IPS-18c (cell line): Measurements from ENCODE around the gene MACROD2.

ENCODE experiments used
- H3K4me3 ChIP-seq: 2 replicates; pipeline ENCODE4 v1.7.0; 2013; ENCODE audit warnings: low read depth, mild to moderate bottlenecking, low read length, moderate library complexity; ENCODE audit not compliant: insufficient read depth
- H3K9me3 ChIP-seq: one replicate; pipeline ENCODE4 v1.6.1; 2013; ENCODE audit warnings: mild to moderate bottlenecking, low read length, moderate library complexity; ENCODE audit not compliant: control insufficient read depth, insufficient read depth

The MACROD2 gene

DNA sequence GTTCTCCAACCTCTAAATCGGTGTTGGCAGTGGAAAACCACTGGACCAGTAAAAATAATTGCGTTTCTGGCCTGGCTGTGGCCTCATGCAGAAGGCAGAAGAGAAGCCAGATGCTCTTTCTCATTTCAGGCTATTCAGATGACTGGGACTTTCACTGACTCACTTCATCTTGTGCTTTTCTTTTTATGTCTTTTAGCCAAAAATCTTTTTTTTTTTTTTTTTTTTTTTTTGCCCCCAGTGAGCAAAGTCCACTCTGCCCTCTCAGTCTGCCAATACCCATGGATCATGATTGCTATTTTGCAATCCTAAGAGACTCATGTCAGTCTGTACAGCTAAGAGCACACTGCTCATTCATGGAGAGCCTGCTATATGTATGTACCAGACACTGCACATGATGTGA, 1615.5 kb downstream of the MACROD2 start:
- H3K4me3 ChIP-seq: no peak overlapping the region
- no peaks in the 10 kb centered on the region for H3K9me3 ChIP-seq

DNA sequence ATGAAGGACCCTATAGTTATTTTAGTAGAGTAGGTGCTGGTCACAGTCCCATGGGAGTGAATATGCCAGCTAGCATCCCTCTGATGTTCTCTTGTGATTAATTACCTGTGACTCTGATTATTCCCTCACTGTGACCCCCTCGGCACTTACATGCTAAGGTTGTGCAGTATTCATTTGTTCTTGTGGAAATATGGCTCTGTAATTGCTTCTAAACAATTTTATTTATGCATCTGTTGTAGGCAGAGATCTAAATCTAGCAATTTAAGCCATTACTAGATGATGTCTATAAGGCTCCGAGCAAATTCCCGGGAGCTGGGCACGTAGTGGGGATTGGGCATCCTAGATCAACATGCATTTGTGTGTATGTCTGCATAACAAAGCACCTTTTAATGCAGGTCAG, 1616.2 kb downstream of the MACROD2 start:
- Histone ChIP-seq H3K9me3 (no peaks in the 10 kb centered on the region), H3K4me3 (no peak overlapping the region)

DNA sequence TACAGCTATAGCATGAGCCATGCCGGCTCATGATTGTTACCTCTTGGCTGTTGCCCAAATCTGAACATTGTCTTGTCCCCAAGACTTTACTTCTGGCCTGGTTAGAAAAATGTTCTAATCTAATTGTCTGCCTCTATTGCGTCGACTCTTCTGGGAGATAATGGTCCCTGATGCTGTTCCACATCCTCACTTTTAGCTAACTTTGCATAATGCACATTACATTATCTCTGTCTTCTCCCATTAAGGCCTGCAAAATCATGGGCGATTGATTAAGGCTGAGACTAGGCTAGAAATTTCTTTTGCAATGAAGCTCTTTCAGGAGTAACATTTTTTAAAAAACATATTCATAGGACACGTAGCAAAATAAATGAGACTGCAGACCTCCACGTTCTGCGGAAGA, 1616.9 kb downstream of the MACROD2 start:
- Histone ChIP-seq H3K4me3 (no peak overlapping the region), H3K9me3 (no peaks in the 10 kb centered on the region)

DNA sequence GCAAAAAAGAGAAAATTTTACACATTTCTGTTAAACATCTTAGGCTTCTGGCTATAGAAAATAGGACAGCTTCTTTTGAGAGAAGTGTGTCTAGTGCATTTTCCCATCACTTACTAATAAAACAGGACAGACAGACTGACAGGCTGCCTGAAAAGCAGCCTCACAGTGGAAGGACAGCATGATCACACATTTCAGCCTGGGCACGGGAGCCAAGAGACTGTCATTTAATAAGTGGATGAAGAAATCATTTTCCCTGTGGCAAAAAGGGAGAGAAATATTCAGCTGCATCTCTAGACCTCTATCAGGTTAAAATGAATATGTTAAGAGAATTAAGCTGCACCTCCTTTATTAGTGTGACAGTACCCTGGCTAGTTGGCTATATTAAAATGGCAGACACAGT, 1617.5 kb downstream of the MACROD2 start:
- no peaks in the 10 kb centered on the region for H3K9me3 ChIP-seq
- H3K4me3 ChIP-seq: no peak overlapping the region

DNA sequence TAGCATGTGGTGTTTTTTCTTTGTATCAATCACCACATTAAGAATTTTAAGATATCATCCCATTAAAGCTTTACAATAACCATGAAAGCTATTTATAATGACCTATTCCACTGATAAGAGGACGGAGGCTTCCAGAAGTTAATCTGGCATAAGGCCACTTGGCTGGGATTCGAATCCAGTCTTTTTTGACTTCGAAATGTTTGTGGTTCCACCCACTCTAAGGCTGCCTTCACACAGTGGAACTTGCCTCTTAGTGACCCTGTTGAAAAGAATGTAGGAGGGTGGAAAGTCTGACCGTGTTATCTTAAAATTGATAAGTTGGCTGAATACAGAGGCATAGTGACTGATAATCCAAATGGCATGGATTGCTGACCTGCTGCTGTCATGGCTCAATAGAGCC, 1618.2 kb downstream of the MACROD2 start:
- Histone ChIP-seq H3K9me3 (no peaks in the 10 kb centered on the region), H3K4me3 (no peak overlapping the region)

DNA sequence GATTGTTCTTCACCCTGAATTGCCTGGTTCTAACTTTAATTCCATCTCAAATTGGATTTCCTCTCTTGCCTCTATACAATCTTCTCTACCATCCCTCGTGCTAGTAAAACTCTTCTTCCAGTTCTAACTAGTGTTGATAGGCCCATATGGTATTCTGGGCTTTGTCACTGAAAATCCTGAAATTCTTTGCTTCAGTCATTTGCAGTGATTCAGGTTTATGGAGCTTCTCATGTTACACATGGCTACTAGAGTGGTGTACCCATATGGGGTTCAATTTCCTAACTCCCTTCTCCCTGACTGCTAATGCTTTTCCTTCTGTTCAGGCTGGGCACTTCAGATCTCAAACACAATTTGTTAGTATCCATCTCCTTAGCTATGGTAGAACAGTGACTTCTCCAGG, 1621.3 kb downstream of the MACROD2 start:
- Histone ChIP-seq H3K9me3 (no peaks in the 10 kb centered on the region), H3K4me3 (no peak overlapping the region)

DNA sequence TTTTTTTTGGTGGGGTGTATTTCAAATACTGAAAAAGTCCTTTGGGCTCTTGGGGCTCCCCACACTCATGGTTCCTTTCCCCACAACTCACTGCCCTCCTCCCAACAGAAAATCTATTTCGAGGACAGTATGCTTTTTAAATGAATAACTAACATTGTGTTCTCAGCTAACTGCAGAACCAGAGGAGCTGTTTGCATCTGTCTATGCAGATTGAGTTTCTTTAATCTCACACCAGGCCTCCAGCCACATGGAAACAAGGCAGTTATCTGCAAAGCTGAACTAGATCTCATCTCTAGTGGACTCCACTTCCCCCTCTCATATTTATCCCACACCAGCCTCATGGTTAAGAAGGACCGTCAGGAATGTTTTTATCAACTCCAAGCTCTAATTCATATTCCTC, 1622.8 kb downstream of the MACROD2 start:
- Histone ChIP-seq H3K4me3 (no peak overlapping the region), H3K9me3 (no peaks in the 10 kb centered on the region)

DNA sequence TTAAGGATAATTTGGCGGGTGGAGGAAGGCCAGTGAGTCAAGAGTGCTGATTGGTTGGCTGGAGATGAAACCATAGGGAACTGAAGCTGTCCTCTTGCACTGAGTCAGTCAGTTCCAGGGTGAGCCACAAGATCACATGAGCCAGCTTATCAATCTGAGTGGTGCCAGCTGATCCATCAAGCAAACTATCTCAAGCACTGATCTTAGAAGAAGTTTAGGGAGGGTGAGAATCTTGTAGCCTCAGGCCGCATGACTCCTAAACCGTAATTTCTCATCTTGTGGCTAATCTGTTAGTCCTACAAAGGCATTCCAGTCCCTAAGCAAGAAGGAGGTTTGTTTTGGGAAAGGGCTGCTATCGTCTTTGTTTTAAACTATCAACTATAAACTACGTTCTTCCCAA, 1623.6 kb downstream of the MACROD2 start:
- no peak overlapping the region for H3K4me3 ChIP-seq

DNA sequence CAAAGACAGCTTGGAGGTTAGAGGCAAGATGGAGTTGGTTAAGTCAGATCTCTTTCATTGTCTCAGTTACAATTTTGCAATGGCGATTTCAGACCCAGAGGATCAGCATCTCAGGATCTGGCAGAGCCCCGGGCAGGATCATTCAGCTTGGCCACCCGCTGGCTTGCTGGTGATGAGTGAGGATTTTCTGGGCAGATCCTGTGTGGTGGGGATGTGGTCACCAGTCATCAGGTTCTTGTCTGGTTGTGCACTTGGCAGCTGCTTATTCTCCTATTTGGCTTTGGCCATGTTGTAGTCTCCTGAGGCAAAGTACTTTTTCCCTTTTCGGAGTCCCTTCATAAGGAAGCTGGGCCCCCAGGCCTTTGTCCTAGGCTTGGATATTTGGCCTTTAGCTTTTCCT, 1624.0 kb downstream of the MACROD2 start:
- Histone ChIP-seq H3K4me3 (no peak overlapping the region), H3K9me3 (no peaks in the 10 kb centered on the region)

More for the DNA sequence above, 1623.6 kb downstream of the MACROD2 start:
- no peaks in the 10 kb centered on the region for H3K9me3 ChIP-seq

DNA sequence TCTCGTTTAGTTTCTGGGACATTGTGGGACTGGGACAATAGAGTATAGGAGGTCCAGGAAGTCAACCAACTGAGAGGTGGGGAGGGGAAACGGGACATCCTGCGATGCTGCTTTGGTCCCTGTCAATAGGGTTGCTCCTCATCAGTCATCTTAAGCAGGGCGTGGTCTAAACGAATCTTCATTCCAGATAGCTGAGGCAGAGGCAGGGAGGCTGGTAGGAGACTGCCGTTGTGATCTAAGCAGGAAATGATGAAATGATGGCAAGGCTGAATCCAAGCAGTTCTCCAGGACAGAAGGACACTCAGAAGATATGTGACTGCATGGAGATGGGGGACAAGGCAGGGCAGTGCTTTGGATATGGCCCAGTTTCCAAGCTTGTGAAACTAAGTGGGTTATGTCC, 1624.5 kb downstream of the MACROD2 start:
- H3K9me3 ChIP-seq: no peaks in the 10 kb centered on the region
- H3K4me3 ChIP-seq: no peak overlapping the region

DNA sequence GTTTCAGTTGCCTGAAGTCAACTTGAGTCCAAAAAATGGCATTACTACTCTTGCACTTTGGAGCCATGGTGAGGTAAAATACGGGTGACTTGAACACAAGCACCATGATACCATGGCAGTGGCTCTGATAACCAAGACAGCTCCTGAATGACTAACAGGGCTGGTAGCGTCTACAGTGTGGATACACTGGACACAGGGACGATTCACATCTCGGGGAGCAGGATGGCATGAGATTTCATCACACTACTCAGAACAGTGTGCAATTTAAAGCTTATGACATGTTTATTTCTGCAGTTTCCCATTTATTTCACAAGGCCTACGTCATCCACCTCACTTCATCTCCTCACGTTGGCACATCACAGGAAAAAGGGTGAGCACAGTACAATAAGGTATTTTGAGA, 1627.1 kb downstream of the MACROD2 start:
- Histone ChIP-seq H3K9me3 (no peaks in the 10 kb centered on the region), H3K4me3 (no peak overlapping the region)

DNA sequence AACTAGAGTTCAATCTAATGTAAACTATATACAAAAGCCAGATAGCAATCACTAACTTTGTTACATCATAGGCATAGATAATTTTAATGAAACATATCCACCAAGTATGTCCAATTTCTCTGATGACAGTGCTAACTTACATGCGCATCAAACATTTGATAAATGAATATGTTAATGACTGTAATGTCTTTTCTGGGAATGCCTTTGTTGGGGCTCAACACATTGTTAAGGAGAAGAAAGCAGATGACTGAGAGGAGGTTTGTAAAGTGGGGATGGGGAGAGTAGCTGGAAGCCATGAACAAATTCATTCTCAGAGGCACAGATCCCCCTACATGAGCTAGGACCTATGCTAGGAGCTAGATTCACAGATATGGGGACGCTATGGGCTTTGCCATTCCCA, 1627.9 kb downstream of the MACROD2 start:
- Histone ChIP-seq H3K4me3 (no peak overlapping the region), H3K9me3 (no peaks in the 10 kb centered on the region)

DNA sequence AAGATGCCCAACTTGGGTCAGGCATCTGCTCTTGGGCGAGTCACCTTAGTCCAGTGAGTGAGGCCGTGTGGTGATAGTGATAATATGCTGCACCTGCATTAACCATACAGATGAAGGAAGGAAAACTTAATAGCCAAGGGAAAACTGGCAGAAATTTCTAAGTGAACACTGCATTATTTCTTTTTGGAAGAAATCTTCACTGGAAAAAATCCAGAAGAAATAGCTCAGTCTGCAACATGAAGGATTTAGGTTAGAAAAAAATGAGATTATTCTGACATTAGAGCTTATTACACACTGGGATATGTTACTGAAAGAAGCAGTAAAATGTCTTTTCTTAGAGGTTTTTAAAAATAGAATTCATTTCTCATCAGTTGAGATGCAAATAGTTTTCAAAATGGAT, 1630.7 kb downstream of the MACROD2 start:
- H3K4me3 ChIP-seq: no peak overlapping the region
- no peaks in the 10 kb centered on the region for H3K9me3 ChIP-seq

DNA sequence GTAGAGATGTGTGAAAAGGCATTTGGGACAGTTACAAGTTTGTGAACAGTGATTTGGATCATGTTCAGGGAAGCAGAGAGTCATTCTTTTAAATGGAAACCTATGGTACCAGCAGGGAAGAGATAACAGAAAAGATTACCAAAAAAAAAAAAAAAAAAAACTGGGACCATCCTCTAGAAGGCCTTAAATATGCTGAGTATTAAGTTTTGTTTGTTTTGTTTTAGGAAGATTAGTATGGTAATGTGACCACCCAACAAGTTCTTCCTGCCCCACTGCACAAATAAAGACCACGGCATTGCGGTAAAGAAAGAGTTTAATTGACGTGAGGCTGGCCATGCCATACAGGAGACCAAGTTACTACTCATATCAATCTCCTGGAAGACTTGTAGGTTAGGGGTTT, 1631.8 kb downstream of the MACROD2 start:
- Histone ChIP-seq H3K9me3 (no peaks in the 10 kb centered on the region), H3K4me3 (no peak overlapping the region)

DNA sequence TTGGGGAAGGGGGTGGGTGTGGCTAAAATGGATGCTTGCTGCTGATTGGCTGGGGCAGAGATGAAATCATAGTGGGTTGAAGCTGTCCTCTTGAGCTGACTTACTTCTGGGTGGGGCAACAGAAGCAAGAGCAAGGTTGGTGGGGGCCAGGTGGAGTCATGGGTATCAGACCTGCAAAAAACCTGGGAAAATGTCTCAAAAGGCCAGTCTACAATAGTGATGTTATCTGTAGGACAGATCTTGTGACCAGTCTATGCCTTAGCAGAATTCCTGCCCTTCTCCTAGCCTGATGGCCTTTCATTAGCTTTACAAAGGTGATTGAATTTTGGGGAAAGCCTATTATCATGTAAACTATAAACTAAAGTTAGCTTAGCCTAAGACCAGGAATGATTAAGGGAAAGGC, 1632.2 kb downstream of the MACROD2 start:
- H3K4me3 ChIP-seq: no peak overlapping the region
- no peaks in the 10 kb centered on the region for H3K9me3 ChIP-seq

DNA sequence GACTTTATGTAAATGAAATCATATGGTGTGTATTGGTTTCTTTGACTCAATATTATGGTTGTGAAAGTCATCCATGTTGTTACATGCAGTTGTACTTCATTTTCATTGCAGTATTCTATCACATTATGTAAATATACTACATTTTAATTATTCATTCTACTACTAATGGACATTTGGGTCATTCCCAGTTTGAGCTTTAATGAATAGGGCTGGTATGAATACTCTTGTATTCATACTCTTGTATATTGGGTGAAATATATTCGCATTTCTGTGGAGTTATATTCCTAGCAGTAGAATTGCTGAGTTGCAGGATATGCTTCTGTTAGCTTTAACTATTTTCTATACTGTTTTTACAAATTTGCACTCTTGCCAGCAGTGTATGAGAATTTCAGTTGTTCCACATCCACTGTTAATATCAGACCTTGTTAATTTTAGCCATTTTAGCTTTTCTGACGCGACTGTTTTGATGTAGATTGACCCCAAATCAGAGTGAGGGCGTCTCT, 1633.6 kb downstream of the MACROD2 start:
- Histone ChIP-seq H3K9me3 (no peaks in the 10 kb centered on the region), H3K4me3 (no peak overlapping the region)

DNA sequence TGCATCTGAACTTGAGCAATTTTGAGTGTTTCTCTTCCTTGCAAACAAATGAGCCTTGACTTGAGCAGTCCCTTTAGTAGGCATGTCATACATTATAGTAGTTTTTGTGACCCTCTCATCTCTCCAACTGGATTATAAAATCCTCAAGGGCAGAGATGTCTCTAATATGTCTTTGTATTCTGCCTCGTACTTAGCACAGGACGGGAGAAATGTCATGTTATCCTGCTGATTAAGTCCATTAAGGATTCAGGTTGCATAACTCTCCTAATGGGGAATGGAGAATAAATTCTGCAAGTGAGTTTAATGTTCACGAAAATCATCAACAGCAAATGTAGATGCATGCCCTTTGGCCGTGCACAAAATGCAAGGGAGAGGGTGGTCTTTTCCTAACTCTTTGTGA, 1635.0 kb downstream of the MACROD2 start:
- H3K4me3 ChIP-seq: no peak overlapping the region
- H3K9me3 ChIP-seq: no peaks in the 10 kb centered on the region

DNA sequence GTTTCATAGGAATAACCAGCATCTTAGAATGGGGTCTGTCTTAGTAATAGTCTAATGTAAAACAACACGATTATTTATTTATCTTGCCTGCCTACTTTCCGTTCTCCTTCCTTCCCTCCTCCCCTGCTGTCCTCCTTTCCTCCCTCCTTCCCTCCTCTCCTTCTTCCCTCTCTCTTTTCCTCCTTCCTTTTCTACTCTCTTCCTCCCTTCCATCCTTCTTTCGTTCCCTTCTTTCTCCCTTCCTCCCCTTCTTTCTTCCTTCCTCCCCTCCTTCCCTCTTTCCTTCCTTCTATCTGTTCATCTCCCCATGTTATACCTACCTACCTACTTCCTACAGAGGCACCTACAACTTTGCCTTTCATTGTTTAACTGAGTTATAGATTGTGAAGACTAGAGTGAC, 1637.4 kb downstream of the MACROD2 start:
- Histone ChIP-seq H3K4me3 (no peak overlapping the region), H3K9me3 (no peaks in the 10 kb centered on the region)

DNA sequence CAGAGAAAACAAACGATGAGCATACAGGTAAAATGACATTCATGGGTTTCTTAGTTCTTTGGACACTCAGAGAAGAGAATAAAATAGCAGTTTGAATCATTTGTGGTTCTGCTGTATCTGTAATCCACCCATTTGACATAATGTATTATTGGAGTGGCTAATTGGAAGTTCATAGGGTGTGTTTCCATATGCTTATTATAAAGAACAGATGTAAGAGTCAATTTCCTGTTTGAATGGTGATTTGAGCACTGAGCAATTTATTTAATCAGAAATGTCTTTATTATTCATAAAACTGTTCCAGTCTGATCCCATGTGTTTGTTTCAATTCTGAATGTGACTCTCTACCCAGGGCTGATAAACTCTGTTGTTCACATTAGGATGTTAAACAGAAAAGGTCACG, 1638.8 kb downstream of the MACROD2 start:
- H3K4me3 ChIP-seq: no peak overlapping the region
- no peaks in the 10 kb centered on the region for H3K9me3 ChIP-seq

DNA sequence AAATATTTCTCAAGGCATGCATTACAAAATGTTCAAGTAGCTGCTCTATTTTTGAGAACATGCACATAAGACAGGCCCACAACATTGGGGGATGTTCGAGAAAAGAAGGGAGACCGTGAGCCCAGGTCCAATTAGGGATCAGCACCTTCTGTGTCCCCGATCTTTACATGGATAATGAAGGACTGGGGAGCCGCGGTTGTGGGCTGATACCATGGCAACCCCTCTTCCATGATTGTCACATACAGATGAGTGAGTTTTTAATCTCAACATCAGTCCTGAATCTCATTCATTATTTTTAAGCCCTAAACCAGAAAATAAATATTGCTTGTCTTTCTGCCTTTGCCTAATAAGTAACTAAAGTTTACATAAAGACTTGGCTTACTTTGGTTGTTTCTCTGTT, 1642.2 kb downstream of the MACROD2 start:
- Histone ChIP-seq H3K9me3 (peaks cover 4% of the 10 kb centered on the region), H3K4me3 (no peak overlapping the region)
